Activated naive CD4-positive, alpha-beta T cell treated with anti-CD3 and anti-CD28 coated beads, Interleukin-2, amount 10 ng/mL, durations not matched to agents 7 days and 5 days (primary cell): ENCODE data around the gene ASPDH.

Source experiments
- CTCF ChIA-PET: fragments of 350-600 bp; sonication (Branson Sonifier 250); formaldehyde crosslinking; loops from one replicate; lab custom pipeline; 2021; ENCODE audit warnings: antibody characterized with exemption; lab: Charles Lee
- DNase-seq: peaks from one replicate; pipeline ENCODE4 v3.0.0-alpha.2; 2020
- H3K27ac Mint-ChIP-seq: one replicate; pipeline ENCODE4 v1.8.0; 2021; ENCODE audit warnings: mild to moderate bottlenecking, moderate library complexity, mixed read lengths
- H3K27me3 Mint-ChIP-seq: one replicate; pipeline ENCODE4 v1.8.0; 2021; ENCODE audit warnings: mild to moderate bottlenecking, mixed read lengths
- H3K36me3 Mint-ChIP-seq: one replicate; pipeline ENCODE4 v1.8.0; 2021; ENCODE audit warnings: mixed read lengths
- H3K4me1 Mint-ChIP-seq: one replicate; pipeline ENCODE4 v1.8.0; 2021; ENCODE audit warnings: mixed read lengths
- H3K4me3 Mint-ChIP-seq: one replicate; pipeline ENCODE4 v1.8.0; 2021; ENCODE audit warnings: mild to moderate bottlenecking, moderate library complexity, mixed read lengths
- H3K9me3 Mint-ChIP-seq: one replicate; pipeline ENCODE4 v1.8.0; 2021; ENCODE audit warnings: mixed read lengths

The ASPDH gene

DNA sequence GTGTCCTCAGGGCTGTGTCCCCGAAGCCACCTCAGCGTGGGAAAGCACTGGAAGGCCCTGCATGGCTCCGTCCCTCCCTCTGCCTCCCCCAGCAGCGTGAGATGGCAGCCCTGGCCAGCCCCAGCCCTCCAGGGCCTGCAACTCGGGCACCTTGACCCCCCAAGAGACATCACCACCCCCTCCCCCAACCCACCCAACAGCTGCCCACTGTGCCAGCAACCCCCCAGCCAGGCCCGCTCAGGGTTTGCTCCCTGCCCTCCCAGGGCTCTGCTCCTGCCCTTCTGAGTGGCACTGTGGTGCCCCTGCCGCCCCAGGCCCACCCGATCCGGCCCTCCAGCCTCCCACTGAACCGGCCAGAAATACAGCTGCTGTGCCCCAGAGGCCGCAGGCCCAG is 1.5 kb upstream of the ASPDH start:
- peaks cover 2% of the 10 kb centered on the region for H3K36me3 Mint-ChIP-seq
- CTCF ChIA-PET: no interaction called here
- no peaks in the 10 kb centered on the region for H3K9me3 Mint-ChIP-seq
- no peak for DNase-seq
- peaks cover 17% of the 10 kb centered on the region for H3K4me1 Mint-ChIP-seq
- H3K27ac Mint-ChIP-seq: no peak overlapping the region
- H3K4me3 Mint-ChIP-seq: no peak overlapping the region
- peaks cover 55% of the 10 kb centered on the region for H3K27me3 Mint-ChIP-seq

GRCh38 chr19:50514346-50515167 is 844 bp upstream of the ASPDH start:
- no peak for DNase-seq
- Mint-ChIP-seq H3K36me3 (peaks cover 2% of the 10 kb centered on the region), H3K27ac (no peak overlapping the region), H3K4me1 (peaks cover 17% of the 10 kb centered on the region), H3K27me3 (peaks cover 55% of the 10 kb centered on the region), H3K9me3 (no peaks in the 10 kb centered on the region), H3K4me3 (peak overlapping the region; percentile 30)
- CTCF ChIA-PET: no interaction called here

GRCh38 chr19:50512999-50513745 is 541 bp downstream of the ASPDH start:
- peak overlapping the region; percentile 10 for H3K4me3 Mint-ChIP-seq
- H3K9me3 Mint-ChIP-seq: no peaks in the 10 kb centered on the region
- peaks cover 48% of the 10 kb centered on the region for H3K27me3 Mint-ChIP-seq
- DNase-seq: no peak
- peaks cover 25% of the 10 kb centered on the region for H3K4me1 Mint-ChIP-seq
- CTCF ChIA-PET: no interaction called here
- H3K36me3 Mint-ChIP-seq: peaks cover 6% of the 10 kb centered on the region
- peak overlapping the region; percentile 45 for H3K27ac Mint-ChIP-seq

DNA sequence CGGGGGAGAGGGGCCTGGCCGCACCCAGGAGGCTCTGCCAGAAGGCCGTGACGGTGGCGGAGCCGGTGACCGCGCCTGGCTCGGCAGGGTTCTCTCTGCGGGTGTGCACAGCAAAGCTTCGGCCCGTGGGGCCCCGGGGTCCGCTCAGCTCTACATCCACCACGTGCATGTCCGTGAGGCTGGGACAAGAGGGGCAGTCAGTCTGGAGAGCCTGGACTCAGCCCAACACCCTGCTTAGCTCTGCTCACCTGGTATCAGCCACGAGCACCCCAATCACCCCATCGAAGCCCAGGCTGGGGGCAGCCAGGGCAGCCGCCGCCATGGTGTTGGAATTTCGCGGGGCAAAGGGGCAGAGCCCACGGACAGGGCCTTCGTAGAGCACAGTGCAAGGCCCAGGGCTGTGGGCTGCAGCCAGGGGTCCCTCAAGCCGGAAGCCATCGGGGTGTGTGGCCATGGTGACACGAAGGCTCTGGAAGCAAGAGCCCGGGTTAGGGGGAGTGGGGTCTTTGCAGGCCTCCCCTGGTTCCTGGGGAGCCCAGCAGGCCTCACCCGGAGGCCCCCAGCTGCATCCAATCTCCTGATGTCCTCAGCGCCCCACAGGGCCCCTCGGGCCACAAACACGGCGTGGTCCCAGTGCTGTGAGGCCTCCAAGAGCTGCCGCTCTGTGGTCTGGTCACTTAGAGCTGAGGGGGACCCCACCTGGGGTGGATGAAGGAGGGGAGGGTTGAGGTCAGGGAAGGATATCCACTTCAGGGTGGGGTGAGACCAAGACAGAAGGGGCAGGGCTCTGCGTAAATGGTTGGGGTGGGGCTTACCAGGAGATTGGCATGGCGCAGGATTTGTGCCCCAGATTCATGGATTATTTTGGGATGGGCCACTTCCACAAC is 1.4 kb downstream of the ASPDH start:
- peaks cover 48% of the 10 kb centered on the region for H3K27me3 Mint-ChIP-seq
- no peak for DNase-seq
- H3K9me3 Mint-ChIP-seq: no peaks in the 10 kb centered on the region
- peak overlapping the region; percentile 45 for H3K27ac Mint-ChIP-seq
- peaks cover 6% of the 10 kb centered on the region for H3K36me3 Mint-ChIP-seq
- H3K4me1 Mint-ChIP-seq: peaks cover 27% of the 10 kb centered on the region
- no peak overlapping the region for H3K4me3 Mint-ChIP-seq
- CTCF ChIA-PET: interaction anchor here (1.1 kb wide), 1 partner anchor 25 kb away, joined by 3 read pairs; no protein-coding TSS in a partner anchor

DNA sequence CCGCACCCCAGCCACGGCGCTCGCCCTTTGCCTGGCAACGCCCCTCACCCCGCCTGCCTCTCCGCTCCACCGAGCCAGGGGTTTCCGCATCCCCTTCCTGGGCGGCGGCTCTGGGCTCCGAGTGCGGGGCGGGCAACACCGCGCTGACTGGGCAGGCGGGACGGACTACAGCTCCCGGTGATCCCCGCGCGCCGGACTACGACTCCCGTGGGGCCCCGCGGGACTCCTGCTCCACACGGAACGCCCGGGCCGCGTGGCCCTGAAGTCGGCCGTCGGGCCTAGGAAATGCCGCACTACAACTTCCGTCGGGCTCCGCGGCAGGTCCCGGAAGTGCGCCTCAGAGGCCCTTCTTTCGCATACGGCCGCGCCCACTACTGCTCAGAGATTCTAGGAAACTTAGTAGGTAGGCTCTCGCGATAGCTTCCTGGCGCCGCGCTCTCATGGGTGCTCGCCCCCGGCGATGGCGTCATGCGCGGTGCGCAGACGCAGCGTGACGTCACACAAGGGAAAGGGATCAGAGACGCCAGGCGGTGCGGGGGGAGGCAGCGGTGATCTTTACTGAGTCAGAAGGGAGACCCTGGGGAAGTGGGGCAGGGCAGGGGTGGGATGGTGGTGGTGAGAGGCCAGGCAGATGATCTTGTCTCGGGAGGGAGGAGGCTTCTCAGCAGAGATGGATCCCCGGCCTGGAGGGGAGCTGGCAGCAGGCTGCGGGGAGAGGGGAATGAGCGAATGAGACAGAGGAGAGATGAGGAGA is 2.5 kb downstream of the ASPDH start, which contains the start of gene JOSD2:
Gene JOSD2 (minus strand): TSS at position 123 of the 754 bp plus-strand sequence. CDS start 760 bp downstream, outside the sequence.
- Mint-ChIP-seq H3K4me1 (peaks cover 27% of the 10 kb centered on the region), H3K4me3 (peak within 1 kb of the TSS; percentile 87), H3K36me3 (peaks cover 8% of the 10 kb centered on the region), H3K27ac (peak within 1 kb of the TSS; percentile 97), H3K27me3 (peaks cover 43% of the 10 kb centered on the region), H3K9me3 (no peaks in the 10 kb centered on the region)
- DNase-seq: peak; percentile 98
- CTCF ChIA-PET: interaction anchor here (1.1 kb wide), 1 partner anchor 26 kb away, joined by 3 read pairs; no protein-coding TSS in a partner anchor

DNA sequence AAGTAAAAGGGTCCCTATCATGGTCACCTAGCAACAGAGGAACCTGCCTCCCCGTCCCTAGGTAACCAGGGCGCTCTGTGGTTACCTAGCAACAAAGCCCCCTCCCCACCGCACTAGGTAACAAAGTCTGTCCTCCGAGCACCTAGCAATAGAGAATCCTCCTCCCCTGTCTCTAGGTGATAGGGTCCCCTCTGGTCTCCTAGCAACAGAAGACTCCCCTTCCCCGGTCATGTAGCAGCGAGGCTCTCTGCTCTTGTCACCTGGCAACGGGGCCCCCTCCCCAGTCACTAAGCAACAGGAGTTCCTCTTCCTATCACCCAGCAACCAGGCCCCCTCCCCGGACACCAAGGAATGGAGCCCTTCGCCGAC is 3.0 kb downstream of the ASPDH start:
- Mint-ChIP-seq H3K9me3 (no peaks in the 10 kb centered on the region), H3K36me3 (peaks cover 8% of the 10 kb centered on the region), H3K4me1 (peaks cover 27% of the 10 kb centered on the region), H3K27ac (peak overlapping the region; percentile 97), H3K27me3 (peaks cover 38% of the 10 kb centered on the region), H3K4me3 (peak overlapping the region; percentile 87)
- CTCF ChIA-PET: no interaction called here
- DNase-seq: no peak

GRCh38 chr19:50510121-50510670 is 3.5 kb downstream of the ASPDH start:
- Mint-ChIP-seq H3K4me3 (peak overlapping the region; percentile 87), H3K27me3 (peaks cover 33% of the 10 kb centered on the region), H3K36me3 (peaks cover 8% of the 10 kb centered on the region), H3K27ac (peak overlapping the region; percentile 97), H3K9me3 (no peaks in the 10 kb centered on the region), H3K4me1 (peaks cover 27% of the 10 kb centered on the region)
- CTCF ChIA-PET: no interaction called here
- no peak for DNase-seq

DNA sequence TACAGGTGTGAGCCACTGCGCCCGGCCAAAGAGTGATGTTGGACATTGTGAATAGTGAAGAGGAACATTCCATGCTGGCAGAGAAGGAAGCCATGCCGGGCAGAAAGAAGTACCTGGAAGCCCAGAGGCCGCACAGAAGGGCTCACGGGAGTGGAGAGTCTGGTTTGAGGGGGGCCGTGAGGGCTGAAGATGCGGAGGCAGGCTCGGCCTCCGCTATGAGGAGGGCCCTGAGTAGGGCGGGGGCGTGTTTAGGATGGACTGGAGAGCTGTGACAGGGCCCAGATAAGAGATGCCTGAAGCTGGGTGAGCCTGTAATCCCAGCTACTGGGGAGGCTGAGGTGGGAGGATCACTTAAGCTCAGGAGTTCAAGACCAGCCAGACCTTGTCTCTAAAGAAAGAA is 4.3 kb downstream of the ASPDH start:
- peaks cover 25% of the 10 kb centered on the region for H3K27me3 Mint-ChIP-seq
- peaks cover 8% of the 10 kb centered on the region for H3K36me3 Mint-ChIP-seq
- no peaks in the 10 kb centered on the region for H3K9me3 Mint-ChIP-seq
- CTCF ChIA-PET: no interaction called here
- H3K4me3 Mint-ChIP-seq: peak overlapping the region; percentile 56
- H3K27ac Mint-ChIP-seq: peak overlapping the region; percentile 67
- peaks cover 26% of the 10 kb centered on the region for H3K4me1 Mint-ChIP-seq
- DNase-seq: no peak

DNA sequence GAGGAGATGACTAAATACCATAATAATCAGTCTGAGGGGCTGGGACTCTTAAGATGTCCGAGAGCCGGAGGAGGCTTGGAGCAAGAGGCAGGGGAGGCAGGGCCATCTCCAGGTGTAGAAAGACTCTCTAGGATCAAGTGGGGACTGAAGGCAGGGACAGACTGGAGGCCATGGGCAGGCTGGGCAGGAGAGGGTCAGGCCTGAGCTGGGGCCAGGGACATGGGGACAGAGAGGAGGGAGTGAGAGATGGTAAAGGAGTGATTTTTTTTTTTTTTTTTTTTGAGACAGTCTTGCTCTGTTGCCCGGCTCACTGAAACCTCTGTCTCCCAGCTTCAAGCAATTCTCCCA is 4.9 kb downstream of the ASPDH start:
- CTCF ChIA-PET: no interaction called here
- no peak overlapping the region for H3K4me3 Mint-ChIP-seq

DNA sequence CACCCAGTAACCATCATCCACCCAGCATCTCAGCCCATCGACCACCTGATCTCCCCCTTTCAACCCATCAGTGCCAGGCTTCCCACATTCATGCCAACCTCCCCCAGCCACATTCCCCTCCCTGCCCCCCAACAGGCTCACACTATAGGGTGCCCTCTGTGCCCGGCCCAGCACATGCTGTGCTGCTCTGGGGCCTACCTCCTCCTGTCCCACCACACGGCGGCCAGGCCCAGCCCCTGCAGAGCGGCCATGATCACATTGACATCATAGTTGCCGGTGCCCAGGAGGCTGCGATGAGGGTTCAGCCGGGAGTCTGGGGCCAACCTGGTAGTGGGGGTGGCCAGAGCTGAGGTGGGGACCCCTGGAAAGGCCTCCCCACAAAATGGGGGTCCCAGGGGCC is 6.3 kb downstream of the ASPDH start:
- no peak for DNase-seq
- no peak overlapping the region for H3K27ac Mint-ChIP-seq

More for the DNA sequence above, 4.9 kb downstream of the ASPDH start:
- Mint-ChIP-seq H3K27ac (no peak overlapping the region), H3K4me1 (peaks cover 24% of the 10 kb centered on the region), H3K9me3 (no peaks in the 10 kb centered on the region), H3K27me3 (peaks cover 19% of the 10 kb centered on the region), H3K36me3 (peaks cover 8% of the 10 kb centered on the region)
- DNase-seq: no peak

GRCh38 chr19:50506700-50507099 is 7.0 kb downstream of the ASPDH start:
- no peaks in the 10 kb centered on the region for H3K9me3 Mint-ChIP-seq
- no peak for DNase-seq
- peaks cover 8% of the 10 kb centered on the region for H3K36me3 Mint-ChIP-seq
- H3K4me3 Mint-ChIP-seq: no peak overlapping the region
- CTCF ChIA-PET: no interaction called here
- H3K27ac Mint-ChIP-seq: no peak overlapping the region
- peaks cover 22% of the 10 kb centered on the region for H3K4me1 Mint-ChIP-seq
- peaks cover 4% of the 10 kb centered on the region for H3K27me3 Mint-ChIP-seq

More for the DNA sequence above, 6.3 kb downstream of the ASPDH start:
- Mint-ChIP-seq H3K27me3 (peaks cover 5% of the 10 kb centered on the region), H3K36me3 (peaks cover 8% of the 10 kb centered on the region), H3K4me1 (peaks cover 24% of the 10 kb centered on the region), H3K4me3 (no peak overlapping the region), H3K9me3 (no peaks in the 10 kb centered on the region)
- CTCF ChIA-PET: no interaction called here

DNA sequence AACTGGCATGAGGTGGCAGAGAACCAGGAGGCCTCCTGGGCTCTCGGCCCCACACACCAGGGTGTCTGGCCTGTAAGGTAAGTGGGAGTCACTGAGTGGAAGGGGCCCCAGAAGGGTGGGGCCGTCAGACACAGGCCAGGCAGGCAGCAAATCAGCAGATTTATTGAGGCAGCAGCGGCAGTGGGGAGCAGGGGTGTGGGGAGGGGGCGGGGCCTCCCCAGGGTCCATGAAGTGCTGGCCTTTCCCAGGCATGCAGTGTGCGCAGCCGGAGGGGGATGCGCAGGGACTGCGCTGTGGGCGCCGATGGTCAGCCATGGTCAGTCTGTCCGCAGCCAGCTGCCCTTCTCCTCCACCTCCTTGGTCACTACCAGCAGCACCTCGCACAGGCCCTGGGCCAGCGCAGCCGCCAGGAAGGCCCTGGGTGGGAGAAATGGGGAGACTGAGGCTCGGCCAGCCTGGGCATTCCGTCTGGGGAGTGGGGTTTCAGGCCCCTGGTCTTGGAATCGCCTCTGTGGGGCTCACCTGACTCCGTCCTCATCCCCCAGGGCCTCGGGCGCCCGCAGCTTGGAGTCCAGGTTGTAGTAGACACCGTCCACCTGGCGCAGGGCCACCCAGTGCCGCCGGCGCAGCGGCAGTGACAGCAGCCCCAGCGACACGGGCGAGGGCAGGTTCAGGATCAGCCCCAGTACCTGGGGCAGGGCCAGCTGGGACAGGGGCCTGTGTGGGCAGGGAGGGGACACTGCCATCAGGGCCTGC is 7.7 kb downstream of the ASPDH start:
- H3K4me1 Mint-ChIP-seq: peaks cover 17% of the 10 kb centered on the region
- H3K36me3 Mint-ChIP-seq: peaks cover 8% of the 10 kb centered on the region
- CTCF ChIA-PET: no interaction called here
- H3K27me3 Mint-ChIP-seq: no peaks in the 10 kb centered on the region
- H3K9me3 Mint-ChIP-seq: no peaks in the 10 kb centered on the region
- no peak overlapping the region for H3K4me3 Mint-ChIP-seq
- no peak overlapping the region for H3K27ac Mint-ChIP-seq
- DNase-seq: no peak
